HL-60 (cell line): ENCODE data around the gene CACNA1I.

Experiments
- DNase-seq, 2 experiments: peaks; one replicate each; pipeline ENCODE4 v3.0.0-alpha.2; 2010 to 2020; ENCODE audit warnings: low read depth in 1 of 2, low spot score in 1 of 2
- H3K27ac ChIP-seq: fragments of 250-450 bp; sonication (Bioruptor Pico); replicated peaks from 2 replicates; pipeline ENCODE4 v1.5.1; 2020; ENCODE audit warnings: mild to moderate bottlenecking, moderate library complexity
- H3K27me3 ChIP-seq: fragments of 250-450 bp; sonication (Bioruptor Pico); 2 replicates; pipeline ENCODE4 v1.5.1; 2021; ENCODE audit warnings: mild to moderate bottlenecking, moderate library complexity; ENCODE audit not compliant: insufficient read depth, poor library complexity, severe bottlenecking
- H3K4me3 ChIP-seq: replicated peaks from 2 replicates; pipeline ENCODE4 v1.5.1; 2011; ENCODE audit warnings: mild to moderate bottlenecking, control low read depth, low read length; ENCODE audit not compliant: insufficient read depth
- GABPA ChIP-seq: IDR thresholded peaks from 2 replicates; pipeline ENCODE4 v1.6.1; 2012; ENCODE audit warnings: low read depth
- POLR2AphosphoS5 ChIP-seq: IDR thresholded peaks from 2 replicates; pipeline ENCODE4 v1.6.1; 2012; ENCODE audit warnings: low read depth
- SPI1 ChIP-seq: IDR thresholded peaks from 2 replicates; pipeline ENCODE4 v1.6.1; 2012; ENCODE audit warnings: low read depth, mild to moderate bottlenecking, borderline replicate concordance
- TF ChIP-seq, protein P1 (sequence below): IDR thresholded peaks from one replicate; pipeline ENCODE4 v1.5.1; 2011; ENCODE audit warnings: low read length, control low read depth, inconsistent platforms; ENCODE audit not compliant: insufficient read depth
- TF ChIP-seq, protein P2 (sequence below): IDR thresholded peaks from 2 replicates; pipeline ENCODE4 v1.6.1; 2012; ENCODE audit warnings: low read depth; ENCODE audit not compliant: insufficient replicate concordance

Gene CACNA1I

GRCh38 chr22:39652990-39653786 is 82.6 kb downstream of the CACNA1I start:
- TF ChIP-seq, protein P1, sequence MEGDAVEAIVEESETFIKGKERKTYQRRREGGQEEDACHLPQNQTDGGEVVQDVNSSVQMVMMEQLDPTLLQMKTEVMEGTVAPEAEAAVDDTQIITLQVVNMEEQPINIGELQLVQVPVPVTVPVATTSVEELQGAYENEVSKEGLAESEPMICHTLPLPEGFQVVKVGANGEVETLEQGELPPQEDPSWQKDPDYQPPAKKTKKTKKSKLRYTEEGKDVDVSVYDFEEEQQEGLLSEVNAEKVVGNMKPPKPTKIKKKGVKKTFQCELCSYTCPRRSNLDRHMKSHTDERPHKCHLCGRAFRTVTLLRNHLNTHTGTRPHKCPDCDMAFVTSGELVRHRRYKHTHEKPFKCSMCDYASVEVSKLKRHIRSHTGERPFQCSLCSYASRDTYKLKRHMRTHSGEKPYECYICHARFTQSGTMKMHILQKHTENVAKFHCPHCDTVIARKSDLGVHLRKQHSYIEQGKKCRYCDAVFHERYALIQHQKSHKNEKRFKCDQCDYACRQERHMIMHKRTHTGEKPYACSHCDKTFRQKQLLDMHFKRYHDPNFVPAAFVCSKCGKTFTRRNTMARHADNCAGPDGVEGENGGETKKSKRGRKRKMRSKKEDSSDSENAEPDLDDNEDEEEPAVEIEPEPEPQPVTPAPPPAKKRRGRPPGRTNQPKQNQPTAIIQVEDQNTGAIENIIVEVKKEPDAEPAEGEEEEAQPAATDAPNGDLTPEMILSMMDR = no peak
- TF ChIP-seq POLR2AphosphoS5 = no peak
- TF ChIP-seq, protein P2, sequence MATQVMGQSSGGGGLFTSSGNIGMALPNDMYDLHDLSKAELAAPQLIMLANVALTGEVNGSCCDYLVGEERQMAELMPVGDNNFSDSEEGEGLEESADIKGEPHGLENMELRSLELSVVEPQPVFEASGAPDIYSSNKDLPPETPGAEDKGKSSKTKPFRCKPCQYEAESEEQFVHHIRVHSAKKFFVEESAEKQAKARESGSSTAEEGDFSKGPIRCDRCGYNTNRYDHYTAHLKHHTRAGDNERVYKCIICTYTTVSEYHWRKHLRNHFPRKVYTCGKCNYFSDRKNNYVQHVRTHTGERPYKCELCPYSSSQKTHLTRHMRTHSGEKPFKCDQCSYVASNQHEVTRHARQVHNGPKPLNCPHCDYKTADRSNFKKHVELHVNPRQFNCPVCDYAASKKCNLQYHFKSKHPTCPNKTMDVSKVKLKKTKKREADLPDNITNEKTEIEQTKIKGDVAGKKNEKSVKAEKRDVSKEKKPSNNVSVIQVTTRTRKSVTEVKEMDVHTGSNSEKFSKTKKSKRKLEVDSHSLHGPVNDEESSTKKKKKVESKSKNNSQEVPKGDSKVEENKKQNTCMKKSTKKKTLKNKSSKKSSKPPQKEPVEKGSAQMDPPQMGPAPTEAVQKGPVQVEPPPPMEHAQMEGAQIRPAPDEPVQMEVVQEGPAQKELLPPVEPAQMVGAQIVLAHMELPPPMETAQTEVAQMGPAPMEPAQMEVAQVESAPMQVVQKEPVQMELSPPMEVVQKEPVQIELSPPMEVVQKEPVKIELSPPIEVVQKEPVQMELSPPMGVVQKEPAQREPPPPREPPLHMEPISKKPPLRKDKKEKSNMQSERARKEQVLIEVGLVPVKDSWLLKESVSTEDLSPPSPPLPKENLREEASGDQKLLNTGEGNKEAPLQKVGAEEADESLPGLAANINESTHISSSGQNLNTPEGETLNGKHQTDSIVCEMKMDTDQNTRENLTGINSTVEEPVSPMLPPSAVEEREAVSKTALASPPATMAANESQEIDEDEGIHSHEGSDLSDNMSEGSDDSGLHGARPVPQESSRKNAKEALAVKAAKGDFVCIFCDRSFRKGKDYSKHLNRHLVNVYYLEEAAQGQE = no peak
- TF ChIP-seq SPI1 = no peak
- no peak for TF ChIP-seq GABPA
- H3K27ac ChIP-seq = no peak overlapping the region
- no peak overlapping the region for H3K4me3 ChIP-seq
- DNase-seq = no peak
- peaks cover 4% of the 10 kb centered on the region for H3K27me3 ChIP-seq

- no peak for DNase-seq
- TF ChIP-seq, protein P1 = no peak
- TF ChIP-seq GABPA = no peak
- no peak for TF ChIP-seq POLR2AphosphoS5
- Histone ChIP-seq H3K27me3 (peaks cover 4% of the 10 kb centered on the region), H3K27ac (no peak overlapping the region), H3K4me3 (no peak overlapping the region)
Observed at GRCh38 chr22:39653787-39654077, 83.2 kb downstream of the CACNA1I start.

DNA sequence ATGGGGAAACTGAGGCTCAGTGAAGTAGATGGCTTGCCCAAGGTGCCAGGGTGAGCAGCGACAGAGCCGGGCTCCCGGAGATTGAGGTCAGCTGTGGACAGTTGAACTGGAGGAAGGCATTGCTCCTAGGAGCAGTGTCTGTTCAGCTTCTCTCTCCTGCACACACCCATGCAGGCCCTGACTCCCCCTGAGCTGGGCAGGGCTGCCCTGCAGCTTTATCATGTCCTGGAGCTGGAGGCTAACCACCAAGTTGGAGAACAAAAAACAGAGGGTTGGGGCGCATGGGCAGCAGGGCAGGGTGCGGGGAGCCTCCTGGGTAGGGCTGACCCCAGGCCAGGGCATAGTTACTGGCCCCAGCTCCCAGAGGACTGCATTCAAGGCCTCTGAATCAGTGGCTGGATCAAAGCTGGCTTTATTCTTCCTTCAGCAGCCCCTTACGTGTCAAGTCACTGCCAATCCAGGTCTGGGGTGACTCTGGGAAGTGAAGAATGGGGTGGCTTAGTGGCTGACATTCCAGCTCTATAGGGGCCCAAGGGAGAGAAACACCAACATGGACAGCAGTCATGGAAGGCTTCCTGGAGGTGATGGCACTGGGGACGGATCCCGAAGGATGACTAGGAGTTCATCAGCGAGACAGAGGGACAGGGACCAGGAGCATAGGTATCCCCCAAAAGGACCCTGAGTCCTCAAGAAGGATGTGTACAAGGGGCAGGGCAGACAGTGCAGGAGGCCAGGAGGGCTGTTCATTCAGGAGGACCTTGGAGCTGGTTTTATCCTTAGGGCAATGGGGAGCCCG is 83.8 kb downstream of the CACNA1I start:
- no peak overlapping the region for H3K4me3 ChIP-seq
- no peak for DNase-seq
- H3K27me3 ChIP-seq = peaks cover 4% of the 10 kb centered on the region
- TF ChIP-seq POLR2AphosphoS5 (no peak), SPI1 (no peak), GABPA (no peak)
- TF ChIP-seq, protein P2 = no peak
- TF ChIP-seq, protein P1 = no peak
- no peak overlapping the region for H3K27ac ChIP-seq
